Left lung (tissue), 10 donors: ENCODE data around the gene ESYT1. TPM values are rescaled to one million over a fixed set of nuclear protein-coding genes. Genes with fewer than 3 reads are reported as not detected.
A peak's percentile ranks its signal among the peaks of the same experiment; 100 is the strongest.

Source experiments
- ATAC-seq: fragments of 200-7000 bp; cut with Tn5 transposase; one replicate; pipeline ENCODE4 v1.9.1; 2020; ENCODE audit warnings: moderate library complexity
- DNase-seq, 4 donors: peaks; one replicate each; pipeline ENCODE4 v3.0.0-alpha.2; 2013 to 2020
- H3K27ac ChIP-seq, 2 donors: fragments of 200-600 bp; sonication (generic) in 1 of 2; one replicate each; pipeline versions ENCODE4 v1.5.0 to v1.8.0; 2020 to 2021
- H3K27me3 ChIP-seq, 2 donors: fragments of 200-600 bp; sonication (generic) in 1 of 2; one replicate each; pipeline versions ENCODE4 v1.5.0 to v1.8.0; 2020 to 2021
- H3K36me3 ChIP-seq, 2 donors: fragments of 200-600 bp; sonication (generic) in 1 of 2; one replicate each; pipeline versions ENCODE4 v1.5.0 to v1.8.0; 2020 to 2021
- H3K4me1 ChIP-seq, 2 donors: fragments of 200-600 bp; one replicate each; pipeline ENCODE4 v1.8.0; 2021
- H3K4me3 ChIP-seq, 2 donors: fragments of 200-600 bp; sonication (generic) in 1 of 2; one replicate each; pipeline versions ENCODE4 v1.5.0 to v1.8.0; 2020 to 2021; ENCODE audit warnings: mild to moderate bottlenecking in 1 of 2
- H3K9me3 ChIP-seq, 2 donors: fragments of 200-600 bp; sonication (generic) in 1 of 2; one replicate each; pipeline versions ENCODE4 v1.5.0 to v1.8.0; 2020 to 2021
- intact Hi-C, 2 donors: fragments of 100-400 bp; cut with DNase I; formaldehyde crosslinking; loops; one replicate each; pipeline versions ENCODE4 v1.11.2 to v1.14.2; 2022
- polyA plus RNA-seq, 6 donors: library from polyadenylated mRNA; unstranded; fragments of 120-200 nt; gene quantifications; one replicate each; pipeline ENCODE4 v1.2.1, GENCODE V29; 2013; ENCODE audit not compliant: insufficient read length in 6 of 6
- total RNA-seq, 2 donors: library from RNA; stranded (reverse); fragmentation: NEBNext Ultra II Directional; extraction: Animal tissue kit (Norgen Biotek cat#: 25700); gene quantifications; one replicate each; pipeline ENCODE4 v1.2.1, GENCODE V29; 2021
- TF ChIP-seq, protein P1 (sequence below), 2 donors: fragments of 200-600 bp; sonication (generic) in 1 of 2; IDR thresholded peaks; one replicate each; pipeline versions ENCODE4 v1.5.0 to v1.8.0; 2021; ENCODE audit warnings: antibody characterized with exemption in 2 of 2
- donor health status: DM: no; HTN: yes; CAD: no.
- donor health status: DM: no; HTN: no; CAD: no.

The ESYT1 gene
- total and polyA plus RNA-seq, 8 donors, result 80.9 to 116 (median 91.9) TPM

DNA sequence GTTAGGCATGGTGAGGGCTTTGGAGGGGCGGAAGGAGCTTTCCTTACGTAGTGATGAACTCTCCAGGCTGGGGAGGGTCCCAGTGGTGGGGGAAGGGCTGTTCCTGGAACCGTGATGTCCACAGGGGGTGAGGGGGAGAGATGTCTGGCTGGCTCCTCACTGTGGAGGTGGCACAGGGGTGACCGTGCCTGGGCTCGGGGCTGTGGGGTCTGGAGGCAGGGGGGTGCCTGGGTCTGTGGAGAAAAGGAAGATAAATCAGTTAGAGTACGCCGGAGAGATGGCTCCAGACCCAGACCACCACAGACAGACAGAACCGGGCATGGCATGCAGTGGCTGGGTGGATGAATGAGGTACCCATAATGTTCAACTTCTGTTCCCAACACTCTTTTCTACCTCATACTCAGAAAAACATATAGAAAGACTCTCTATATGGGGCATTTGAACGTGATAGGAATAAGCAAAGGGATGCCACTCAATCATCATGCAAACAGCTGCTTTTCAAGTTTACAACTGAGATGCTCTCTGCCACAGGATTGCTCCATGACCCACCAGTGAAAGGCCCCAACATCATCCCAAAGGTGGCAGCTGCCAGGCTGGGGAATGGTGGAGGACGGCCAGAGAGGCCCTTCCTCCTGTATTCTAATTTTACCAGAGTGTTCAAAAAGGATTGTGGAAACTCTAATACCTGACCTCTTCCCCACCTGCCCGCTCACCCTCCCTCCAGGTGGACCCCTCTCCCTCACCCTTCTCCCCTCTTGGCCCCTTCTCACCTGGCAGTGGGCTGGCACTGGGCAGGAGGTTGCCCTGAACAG lies 35.7 kb downstream of the ESYT1 start:
- ATAC-seq, result no peak
- Histone ChIP-seq H3K9me3 (no peaks in the 10 kb centered on the region), H3K36me3 (peaks cover 0 to 92% of the 10 kb centered on the region in 2 donors), H3K4me3 (no peak overlapping the region), H3K27me3 (no peaks in the 10 kb centered on the region), H3K27ac (peak overlapping the region in 1 of 2 donors; percentile 33), H3K4me1 (peaks cover 16 to 40% of the 10 kb centered on the region in 2 donors)
- no peak for DNase-seq
- intact Hi-C loops, result no loop called here
- TF ChIP-seq, protein P1, sequence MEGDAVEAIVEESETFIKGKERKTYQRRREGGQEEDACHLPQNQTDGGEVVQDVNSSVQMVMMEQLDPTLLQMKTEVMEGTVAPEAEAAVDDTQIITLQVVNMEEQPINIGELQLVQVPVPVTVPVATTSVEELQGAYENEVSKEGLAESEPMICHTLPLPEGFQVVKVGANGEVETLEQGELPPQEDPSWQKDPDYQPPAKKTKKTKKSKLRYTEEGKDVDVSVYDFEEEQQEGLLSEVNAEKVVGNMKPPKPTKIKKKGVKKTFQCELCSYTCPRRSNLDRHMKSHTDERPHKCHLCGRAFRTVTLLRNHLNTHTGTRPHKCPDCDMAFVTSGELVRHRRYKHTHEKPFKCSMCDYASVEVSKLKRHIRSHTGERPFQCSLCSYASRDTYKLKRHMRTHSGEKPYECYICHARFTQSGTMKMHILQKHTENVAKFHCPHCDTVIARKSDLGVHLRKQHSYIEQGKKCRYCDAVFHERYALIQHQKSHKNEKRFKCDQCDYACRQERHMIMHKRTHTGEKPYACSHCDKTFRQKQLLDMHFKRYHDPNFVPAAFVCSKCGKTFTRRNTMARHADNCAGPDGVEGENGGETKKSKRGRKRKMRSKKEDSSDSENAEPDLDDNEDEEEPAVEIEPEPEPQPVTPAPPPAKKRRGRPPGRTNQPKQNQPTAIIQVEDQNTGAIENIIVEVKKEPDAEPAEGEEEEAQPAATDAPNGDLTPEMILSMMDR (IDR thresholded peaks at IDR 0.05), result no peak

DNA sequence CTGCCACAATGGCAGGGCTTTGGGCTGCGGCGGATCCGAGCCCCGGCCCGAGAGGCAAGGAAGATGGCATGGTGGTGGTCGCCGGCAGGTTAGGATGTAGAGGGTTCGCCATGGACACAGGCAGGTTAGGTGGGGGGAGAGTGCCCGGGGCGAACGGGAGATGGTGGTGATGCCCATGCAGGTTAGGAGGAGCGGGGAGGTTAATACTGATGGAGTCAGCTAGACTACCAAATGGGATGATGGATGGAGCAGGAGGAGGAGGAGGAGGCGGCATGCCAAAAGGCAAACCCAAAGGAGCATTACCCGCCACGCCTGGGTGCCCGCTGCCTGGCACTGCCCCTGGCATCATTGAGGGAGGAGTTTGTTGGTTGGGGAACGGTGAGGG lies 36.3 kb downstream of the ESYT1 start:
- ATAC-seq (no peak), DNase-seq (no peak)
- no peak overlapping the region for H3K4me3 ChIP-seq
- intact Hi-C loops, result no loop called here
- H3K4me1 ChIP-seq, result peaks cover 16 to 38% of the 10 kb centered on the region in 2 donors
- peaks cover 0 to 98% of the 10 kb centered on the region in 2 donors for H3K36me3 ChIP-seq
- no peaks in the 10 kb centered on the region for H3K9me3 ChIP-seq
- H3K27ac ChIP-seq, result peak overlapping the region in 1 of 2 donors; percentile 33
- no peaks in the 10 kb centered on the region for H3K27me3 ChIP-seq
- TF ChIP-seq, protein P1 (IDR thresholded peaks at IDR 0.05), result no peak

DNA sequence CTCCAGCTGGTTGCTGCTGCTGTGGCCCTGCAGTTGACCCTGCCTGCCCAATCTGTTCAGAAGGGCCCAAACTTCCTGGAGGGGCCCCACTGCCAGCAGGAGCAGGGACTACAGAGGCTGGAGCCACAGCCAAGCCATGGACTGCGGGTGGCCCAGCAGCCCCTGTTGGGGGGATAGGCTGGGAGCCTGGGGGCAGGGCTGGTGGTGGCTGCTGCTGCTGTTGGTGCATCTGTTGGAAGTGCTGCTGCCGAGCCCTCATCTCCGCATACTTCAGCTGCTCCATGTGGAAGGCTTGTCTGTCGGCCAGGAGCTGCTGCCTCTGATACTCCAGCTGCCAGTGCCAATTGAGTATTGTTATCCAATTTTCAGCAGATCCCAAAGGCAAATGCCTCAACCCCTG lies 37.3 kb downstream of the ESYT1 start:
- DNase-seq (no peak), ATAC-seq (no peak)
- TF ChIP-seq, protein P1 (IDR thresholded peaks at IDR 0.05), result no peak
- peaks cover 0 to 98% of the 10 kb centered on the region in 2 donors for H3K36me3 ChIP-seq
- intact Hi-C loops, result no loop called here
- H3K4me3 ChIP-seq, result no peak overlapping the region
- no peaks in the 10 kb centered on the region for H3K9me3 ChIP-seq
- no peaks in the 10 kb centered on the region for H3K27me3 ChIP-seq
- peaks cover 7 to 28% of the 10 kb centered on the region in 2 donors for H3K4me1 ChIP-seq
- H3K27ac ChIP-seq, result no peak overlapping the region

DNA sequence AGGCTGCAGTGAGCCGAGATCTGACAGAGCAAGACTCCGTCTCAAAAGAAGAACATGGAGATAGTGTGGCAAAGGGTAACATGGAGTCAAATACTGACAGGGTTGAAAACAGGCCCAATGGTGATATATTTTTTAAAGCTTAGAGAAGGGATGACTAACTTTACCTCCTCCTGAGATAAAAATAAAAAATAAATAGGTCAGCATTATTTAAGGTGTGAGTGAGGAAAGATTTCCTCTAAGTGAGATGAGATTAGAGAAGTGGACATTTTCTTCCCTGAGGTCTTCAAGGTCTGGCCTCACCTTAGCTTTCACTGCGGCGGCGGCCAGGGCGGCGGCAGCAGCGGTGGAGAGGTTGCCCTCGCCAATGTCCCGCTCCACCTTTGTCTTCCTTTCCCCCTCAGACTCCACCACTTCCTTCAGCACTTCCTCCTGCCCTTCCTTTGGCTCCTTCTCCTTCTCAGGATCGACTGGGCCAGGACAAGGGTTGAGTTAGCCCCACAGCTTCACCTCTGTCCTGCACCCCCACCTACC lies 41.2 kb downstream of the ESYT1 start:
- Histone ChIP-seq H3K4me1 (no peaks in the 10 kb centered on the region), H3K36me3 (peaks cover 0 to 98% of the 10 kb centered on the region in 2 donors), H3K9me3 (no peaks in the 10 kb centered on the region), H3K4me3 (no peak overlapping the region), H3K27ac (no peak overlapping the region), H3K27me3 (no peaks in the 10 kb centered on the region)
- intact Hi-C loops, result no loop called here
- ATAC-seq (no peak), DNase-seq (no peak)
- TF ChIP-seq, protein P1 (IDR thresholded peaks at IDR 0.05), result no peak

DNA sequence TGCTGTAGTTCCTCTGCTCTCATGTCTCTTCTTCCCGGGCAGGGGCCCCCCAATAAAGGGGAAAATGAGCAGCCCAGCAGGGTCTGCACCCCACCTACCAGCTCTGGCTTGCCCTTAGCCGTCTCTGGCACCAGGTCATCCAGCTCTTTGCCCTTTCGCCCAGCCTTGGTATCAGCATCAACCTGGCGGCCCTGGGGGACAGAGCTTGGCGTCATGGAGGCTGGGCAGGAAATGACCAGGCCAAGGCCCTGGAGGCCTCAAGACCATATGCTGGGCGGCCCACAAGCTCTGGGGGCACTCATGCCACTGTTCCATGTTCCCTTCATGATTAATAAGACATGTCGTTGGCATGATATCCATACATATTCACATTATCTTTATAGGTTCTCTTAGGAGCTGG lies 44.8 kb downstream of the ESYT1 start:
- intact Hi-C loops, result no loop called here
- H3K4me1 ChIP-seq, result no peaks in the 10 kb centered on the region
- no peak overlapping the region for H3K27ac ChIP-seq
- no peaks in the 10 kb centered on the region for H3K27me3 ChIP-seq
- peaks cover 4 to 100% of the 10 kb centered on the region in 2 donors for H3K36me3 ChIP-seq
- DNase-seq (no peak), ATAC-seq (no peak)
- no peaks in the 10 kb centered on the region for H3K9me3 ChIP-seq
- TF ChIP-seq, protein P1 (IDR thresholded peaks at IDR 0.05), result no peak
- no peak overlapping the region for H3K4me3 ChIP-seq
